HG03565 (cell line): ENCODE data around the gene CFAP47.
"Not testable (repeated sequence)": the region's sequence is repeated elsewhere in the genome, so short reads cannot be mapped to it uniquely, and the experiment has no call there.

Source experiments
- ATAC-seq: cut with Tn5 transposase; IDR thresholded peaks from one replicate; pipeline ENCODE4 v1.9.1; 2021; ENCODE audit warnings: mild to moderate bottlenecking, moderate library complexity; ENCODE audit not compliant: unreplicated experiment

Gene CFAP47

GRCh38 chrX:35919536-35920309, at the start of gene CFAP47:
TSS of gene CFAP47 (plus strand) at chrX:35919734. CDS start at chrX:35919800, 66 bp downstream.
- ATAC-seq, result no peak

- no peak for ATAC-seq
Observed at GRCh38 chrX:35880601-35881000, 38.9 kb upstream of the CFAP47 start.

GRCh38 chrX:35886135-35886534, 33.4 kb upstream of the CFAP47 start:
- no peak for ATAC-seq

GRCh38 chrX:35890699-35891098, 28.8 kb upstream of the CFAP47 start:
- no peak for ATAC-seq

GRCh38 chrX:35986816-35987215, 67.3 kb downstream of the CFAP47 start:
- ATAC-seq, result not testable (repeated sequence)

- no peak for ATAC-seq
Observed at GRCh38 chrX:36007207-36007606, 87.7 kb downstream of the CFAP47 start.

- no peak for ATAC-seq
Observed at GRCh38 chrX:36019125-36019524, 99.6 kb downstream of the CFAP47 start.

- ATAC-seq, result no peak
Observed at GRCh38 chrX:36035550-36035949, 116.0 kb downstream of the CFAP47 start.

GRCh38 chrX:36062778-36063177, 143.2 kb downstream of the CFAP47 start:
- no peak for ATAC-seq

GRCh38 chrX:36071061-36071460, 151.5 kb downstream of the CFAP47 start:
- ATAC-seq, result no peak

GRCh38 chrX:36075009-36075408, 155.5 kb downstream of the CFAP47 start:
- ATAC-seq, result not testable (repeated sequence)

GRCh38 chrX:36083256-36083655, 163.7 kb downstream of the CFAP47 start:
- ATAC-seq, result no peak

GRCh38 chrX:36087366-36087765, 167.8 kb downstream of the CFAP47 start:
- no peak for ATAC-seq

GRCh38 chrX:36088939-36089338, 169.4 kb downstream of the CFAP47 start:
- not testable (repeated sequence) for ATAC-seq

- no peak for ATAC-seq
Observed at GRCh38 chrX:36102425-36102824, 182.9 kb downstream of the CFAP47 start.

GRCh38 chrX:36116222-36116621, 196.7 kb downstream of the CFAP47 start:
- no peak for ATAC-seq

- no peak for ATAC-seq
Observed at GRCh38 chrX:36159254-36159653, 239.7 kb downstream of the CFAP47 start.

- ATAC-seq, result no peak
Observed at GRCh38 chrX:36160081-36160480, 240.5 kb downstream of the CFAP47 start.

- no peak for ATAC-seq
Observed at GRCh38 chrX:36198575-36198974, 279.0 kb downstream of the CFAP47 start.

- no peak for ATAC-seq
Observed at GRCh38 chrX:36199928-36200327, 280.4 kb downstream of the CFAP47 start.

GRCh38 chrX:36214924-36215323, 295.4 kb downstream of the CFAP47 start:
- ATAC-seq, result no peak

- ATAC-seq, result no peak
Observed at GRCh38 chrX:36218801-36219200, 299.3 kb downstream of the CFAP47 start.
